ENCODE measurements around the gene NOSTRIN.
A peak's percentile ranks its signal among the peaks of the same experiment; 100 is the strongest.
"Not testable (repeated sequence)": the region's sequence is repeated elsewhere in the genome, so short reads cannot be mapped to it uniquely, and the experiment has no call there.

Gene NOSTRIN

GRCh38 chr2:168767258-168767657, 35.2 kb upstream of the NOSTRIN start:
- DNase-seq (ENCODE audit: low read depth) = no peak
- TF ChIP-seq, protein P1, sequence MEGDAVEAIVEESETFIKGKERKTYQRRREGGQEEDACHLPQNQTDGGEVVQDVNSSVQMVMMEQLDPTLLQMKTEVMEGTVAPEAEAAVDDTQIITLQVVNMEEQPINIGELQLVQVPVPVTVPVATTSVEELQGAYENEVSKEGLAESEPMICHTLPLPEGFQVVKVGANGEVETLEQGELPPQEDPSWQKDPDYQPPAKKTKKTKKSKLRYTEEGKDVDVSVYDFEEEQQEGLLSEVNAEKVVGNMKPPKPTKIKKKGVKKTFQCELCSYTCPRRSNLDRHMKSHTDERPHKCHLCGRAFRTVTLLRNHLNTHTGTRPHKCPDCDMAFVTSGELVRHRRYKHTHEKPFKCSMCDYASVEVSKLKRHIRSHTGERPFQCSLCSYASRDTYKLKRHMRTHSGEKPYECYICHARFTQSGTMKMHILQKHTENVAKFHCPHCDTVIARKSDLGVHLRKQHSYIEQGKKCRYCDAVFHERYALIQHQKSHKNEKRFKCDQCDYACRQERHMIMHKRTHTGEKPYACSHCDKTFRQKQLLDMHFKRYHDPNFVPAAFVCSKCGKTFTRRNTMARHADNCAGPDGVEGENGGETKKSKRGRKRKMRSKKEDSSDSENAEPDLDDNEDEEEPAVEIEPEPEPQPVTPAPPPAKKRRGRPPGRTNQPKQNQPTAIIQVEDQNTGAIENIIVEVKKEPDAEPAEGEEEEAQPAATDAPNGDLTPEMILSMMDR (IDR thresholded peaks at IDR 0.05; ENCODE audit: low read length, missing control alignments) = no peak
- no peak overlapping the region for H3K4me3 ChIP-seq (replicated peaks; ENCODE audit: low read depth, low read length)

DNA sequence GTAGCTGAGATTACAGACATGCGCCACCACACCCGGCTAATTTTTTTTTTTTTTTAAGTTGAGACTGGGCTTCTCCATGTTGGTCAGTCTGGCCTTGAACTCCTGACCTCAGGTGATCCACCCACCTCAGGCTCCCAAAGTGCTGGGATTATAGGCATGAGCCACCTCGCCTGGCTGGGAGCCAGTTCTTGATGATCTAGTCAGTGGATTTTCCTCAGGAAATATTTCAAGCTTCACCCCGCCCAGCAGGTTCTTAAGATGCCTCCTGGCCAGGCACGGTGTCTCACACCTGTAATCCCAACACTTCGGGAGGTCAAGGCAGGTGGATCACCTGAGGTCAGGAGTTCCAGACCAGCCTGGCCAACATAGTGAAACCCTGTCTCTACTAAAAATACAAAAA, 34.1 kb upstream of the NOSTRIN start:
- DNase-seq (ENCODE audit: low read depth); H3K4me3 ChIP-seq (replicated peaks; ENCODE audit: low read depth, low read length): not testable (repeated sequence)

DNA sequence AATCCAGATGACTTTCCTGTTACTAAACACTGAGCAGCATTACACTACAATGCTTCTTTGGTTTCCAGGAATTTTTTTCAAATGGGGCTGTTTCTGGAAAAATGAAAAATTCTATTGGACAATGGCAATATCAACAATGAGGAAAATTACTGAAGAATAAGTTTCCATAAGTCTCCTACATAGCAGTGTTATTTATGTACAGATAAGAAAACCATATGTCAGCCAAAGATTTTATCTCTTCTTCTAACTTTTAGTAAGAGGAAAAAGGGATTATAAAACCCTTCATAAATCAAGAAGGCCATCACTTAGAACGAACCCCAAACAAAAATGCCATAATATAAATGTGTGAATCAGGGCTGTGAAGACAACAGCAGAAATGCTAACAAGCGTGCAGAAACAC, 31.6 kb upstream of the NOSTRIN start:
- no peak for DNase-seq (ENCODE audit: low read depth)
- TF ChIP-seq, protein P1 (IDR thresholded peaks at IDR 0.05; ENCODE audit: low read length, missing control alignments) = no peak
- H3K4me3 ChIP-seq (replicated peaks; ENCODE audit: low read depth, low read length) = no peak overlapping the region

GRCh38 chr2:168772704-168773103, 29.7 kb upstream of the NOSTRIN start:
- no peak for DNase-seq (ENCODE audit: low read depth)
- TF ChIP-seq, protein P1 (IDR thresholded peaks at IDR 0.05; ENCODE audit: low read length, missing control alignments) = no peak
- no peak overlapping the region for H3K4me3 ChIP-seq (replicated peaks; ENCODE audit: low read depth, low read length)

DNA sequence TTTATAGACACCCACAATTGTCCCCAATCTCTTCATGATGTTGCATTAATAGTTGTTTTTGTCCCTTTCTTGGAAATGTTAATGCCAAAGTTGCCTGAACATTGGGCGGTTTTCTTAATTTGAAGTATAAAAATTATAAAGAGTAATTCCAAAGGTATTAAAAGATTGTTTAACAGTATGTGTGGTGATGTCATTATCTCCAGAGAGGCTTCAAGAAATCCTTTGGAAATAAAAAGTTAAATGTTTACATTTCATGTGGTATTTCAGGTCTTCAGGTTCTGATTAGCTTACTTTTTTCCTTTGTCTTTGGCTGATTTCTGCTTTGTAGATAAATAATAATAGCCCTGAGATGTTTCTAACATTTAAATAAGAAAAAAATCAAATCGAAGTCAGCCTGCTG, 29.3 kb upstream of the NOSTRIN start:
- H3K4me3 ChIP-seq (replicated peaks; ENCODE audit: low read depth, low read length) = no peak overlapping the region
- TF ChIP-seq, protein P1 (IDR thresholded peaks at IDR 0.05; ENCODE audit: low read length, missing control alignments) = no peak
- DNase-seq (ENCODE audit: low read depth) = no peak

GRCh38 chr2:168773719-168774521, 28.5 kb upstream of the NOSTRIN start:
- peak; percentile 82 for DNase-seq (ENCODE audit: low read depth)
- TF ChIP-seq, protein P1 (IDR thresholded peaks at IDR 0.05; ENCODE audit: low read length, missing control alignments) = peak; percentile 90
- no peak overlapping the region for H3K4me3 ChIP-seq (replicated peaks; ENCODE audit: low read depth, low read length)

DNA sequence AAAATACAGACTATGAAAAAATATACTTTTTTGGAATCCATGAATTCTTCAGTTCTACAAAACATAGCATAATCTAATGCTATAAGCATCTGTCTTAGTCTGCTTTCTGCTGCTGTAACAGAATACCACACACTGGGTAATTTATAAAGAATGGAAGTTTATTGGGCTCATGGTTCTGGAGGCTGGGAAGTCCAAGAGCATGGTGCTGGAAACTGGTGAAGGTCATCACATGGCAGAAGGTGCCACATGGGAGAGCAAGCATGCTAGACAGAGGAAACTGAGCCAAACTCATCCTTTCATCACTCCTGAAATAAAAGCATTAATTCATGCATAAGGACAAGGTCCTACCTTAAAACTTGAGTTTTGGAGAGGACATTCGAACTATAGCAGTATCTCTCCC, 26.6 kb upstream of the NOSTRIN start:
- no peak for DNase-seq (ENCODE audit: low read depth)
- TF ChIP-seq, protein P1 (IDR thresholded peaks at IDR 0.05; ENCODE audit: low read length, missing control alignments) = no peak
- H3K4me3 ChIP-seq (replicated peaks; ENCODE audit: low read depth, low read length) = no peak overlapping the region

Data from fibroblast of pulmonary artery (primary cell).